ENCODE results near the gene RWDD3.

RWDD3 gene

GRCh38 chr1:95230256-95230655 is 3.8 kb upstream of the RWDD3 start:
- no peak for DNase-seq

GRCh38 chr1:95230768-95231191 is 3.2 kb upstream of the RWDD3 start:
- DNase-seq: no peak

DNA sequence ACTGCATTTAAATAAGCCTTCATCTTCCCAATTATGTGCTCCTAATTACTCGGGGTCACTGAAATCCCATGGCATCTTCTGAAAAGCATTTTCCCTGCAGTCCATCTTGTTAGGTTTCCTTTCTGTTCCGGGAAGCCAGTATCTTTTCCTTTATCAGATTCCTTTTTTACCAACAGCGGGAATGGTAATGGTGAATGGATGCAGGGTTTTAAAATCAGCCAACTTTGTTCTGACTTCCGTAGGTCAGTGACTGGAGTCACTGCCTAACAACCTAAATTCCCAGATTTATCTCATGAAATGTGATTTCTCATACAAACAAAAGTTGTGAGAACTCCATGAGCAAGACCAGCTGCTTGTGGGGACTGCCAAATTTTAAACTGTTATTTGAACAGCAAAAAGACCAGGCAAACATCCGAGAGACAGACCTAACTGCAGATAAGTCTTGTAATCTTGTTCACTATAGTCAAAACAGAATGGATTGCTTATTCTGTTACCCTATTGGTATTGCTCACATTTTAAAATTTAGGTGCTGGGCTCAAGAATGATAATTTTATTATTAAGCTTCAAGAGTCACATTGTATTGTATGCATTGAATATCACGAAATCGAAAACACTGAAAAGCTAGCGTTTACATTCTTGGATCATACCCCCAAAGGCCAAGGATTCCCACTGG is 1.2 kb upstream of the RWDD3 start:
- DNase-seq: no peak

- peak; percentile 4 for DNase-seq
Observed at GRCh38 chr1:95233319-95233736, 682 bp upstream of the RWDD3 start.

DNA sequence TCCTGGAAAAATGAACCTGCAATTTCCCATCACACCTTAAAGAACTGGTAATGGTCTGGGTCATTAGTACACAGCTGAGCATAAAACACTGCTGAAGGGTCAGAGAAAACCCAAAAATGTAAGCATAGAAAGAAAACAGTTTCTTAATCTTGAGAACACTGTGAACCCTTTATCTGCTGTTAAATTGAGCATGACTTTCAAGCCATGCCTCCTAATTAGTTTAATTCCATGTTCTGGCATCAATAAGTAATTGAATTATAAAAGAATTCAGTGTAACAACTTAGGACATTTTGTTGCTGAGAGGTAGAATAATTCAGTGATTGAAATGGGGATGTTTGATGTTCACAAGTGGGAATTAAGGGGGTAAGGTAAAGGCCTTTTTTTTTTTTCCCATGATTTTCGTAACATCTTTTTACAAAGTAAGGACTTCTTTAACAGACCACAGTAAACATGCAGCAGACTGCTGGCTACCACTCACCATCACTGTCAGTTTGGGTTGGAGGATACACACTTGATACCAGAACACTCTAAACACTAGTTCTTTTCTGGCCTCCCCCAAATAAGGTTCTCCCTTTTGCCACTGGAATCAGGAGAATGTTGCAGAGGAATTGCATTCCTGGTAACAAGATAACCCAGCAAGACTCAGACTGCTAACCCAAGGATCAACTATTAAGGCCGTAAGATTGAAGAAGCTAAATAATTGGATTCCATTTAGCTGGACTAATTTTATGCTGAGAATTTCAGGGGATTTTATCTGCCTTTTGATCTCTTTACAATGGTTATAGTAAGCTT is 3.0 kb downstream of the RWDD3 start:
- DNase-seq: peak; percentile 37

DNA sequence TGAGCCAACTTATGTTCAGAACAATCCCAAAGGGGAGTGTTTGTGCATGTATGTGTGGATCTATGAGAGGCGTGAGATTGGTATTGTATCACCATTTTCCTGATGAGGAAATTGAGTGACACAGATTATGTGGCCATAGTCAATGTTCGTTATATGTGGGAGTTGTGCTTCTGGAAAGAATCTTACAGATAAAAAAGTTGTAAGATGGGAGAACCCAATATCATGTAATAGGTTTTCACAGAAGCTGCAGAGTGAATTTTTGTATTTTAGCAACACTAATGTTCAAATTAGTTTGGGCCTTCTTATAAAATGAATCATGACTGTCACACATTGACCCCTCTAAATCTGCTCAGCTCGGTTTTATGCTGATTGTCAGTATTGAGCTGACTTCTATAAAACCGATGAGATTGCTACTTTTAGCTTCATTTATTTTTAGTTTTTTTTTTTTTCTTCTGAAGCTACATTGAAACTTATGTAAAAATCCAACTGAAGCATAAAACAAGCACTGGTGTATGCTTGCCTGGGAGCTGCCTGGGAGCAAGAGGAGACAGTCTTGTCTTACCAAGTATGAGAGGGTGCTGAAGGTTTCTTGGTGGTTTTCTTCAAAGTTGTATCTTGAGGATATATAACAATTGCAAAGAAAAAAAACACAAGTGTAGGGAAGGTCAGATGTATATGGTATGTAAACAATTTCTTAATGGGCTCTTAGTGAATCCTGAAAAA is 4.1 kb downstream of the RWDD3 start:
- DNase-seq: no peak

- no peak for DNase-seq
Observed at GRCh38 chr1:95245029-95245428, 11.0 kb downstream of the RWDD3 start.

- DNase-seq: no peak
Observed at GRCh38 chr1:95246511-95246910, 12.5 kb downstream of the RWDD3 start.

DNA sequence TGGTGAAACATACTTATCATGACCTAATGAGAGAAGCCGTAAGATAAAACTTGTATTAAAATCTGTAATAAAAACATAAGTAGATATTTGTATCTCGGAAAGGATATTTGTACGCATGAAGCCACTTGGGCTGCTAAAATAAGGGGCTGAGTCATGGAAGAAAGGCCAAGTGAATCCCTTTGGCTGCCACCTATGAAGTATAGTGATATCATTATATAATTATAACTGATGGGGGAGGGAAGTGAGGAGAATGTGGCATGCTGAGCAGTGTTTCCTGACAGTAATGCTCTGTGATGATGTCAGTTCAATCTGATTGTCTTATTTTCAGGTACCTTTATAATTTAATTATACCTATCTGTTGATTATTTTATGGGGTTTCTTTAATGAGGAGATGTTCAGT is 13.6 kb downstream of the RWDD3 start:
- no peak for DNase-seq

DNA sequence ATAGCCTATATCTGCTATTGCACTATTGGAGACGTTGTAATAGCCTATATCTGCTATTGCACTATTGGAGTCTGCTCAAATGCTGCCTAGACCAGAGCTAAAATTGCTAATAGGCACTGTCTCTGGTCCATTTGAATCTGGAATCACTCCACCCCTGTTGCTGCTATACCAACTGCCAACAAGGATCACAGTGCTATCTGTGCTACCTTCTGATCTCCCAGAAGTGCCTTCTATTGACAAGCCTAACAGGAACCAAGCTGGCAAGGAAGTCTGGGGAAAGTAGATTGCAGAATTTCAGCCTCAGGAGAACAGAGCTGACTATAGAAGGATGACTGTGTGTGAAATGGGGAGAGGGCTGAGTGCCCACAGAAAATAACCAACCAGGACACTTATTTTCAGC is 15.9 kb downstream of the RWDD3 start:
- no peak for DNase-seq

DNA sequence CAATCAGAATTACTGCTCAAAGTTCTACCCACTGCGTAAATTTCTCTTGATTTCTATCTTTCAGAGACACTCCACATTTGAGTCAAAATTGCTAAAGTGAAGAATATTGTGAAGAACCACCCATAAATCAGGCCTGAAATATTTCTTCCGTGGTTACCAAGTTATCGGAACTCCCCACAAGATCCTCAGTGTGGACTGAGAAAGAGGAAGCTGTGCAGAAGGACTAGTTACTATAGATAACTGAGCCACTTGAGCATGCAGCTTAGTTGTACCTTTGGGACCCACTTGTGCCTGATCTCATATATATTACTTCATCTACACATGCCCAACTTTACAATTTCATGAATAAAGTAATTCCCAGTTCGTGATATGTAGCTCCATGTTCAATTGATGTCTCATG is 18.4 kb downstream of the RWDD3 start:
- no peak for DNase-seq

- no peak for DNase-seq
Observed at GRCh38 chr1:95254959-95255358, 20.9 kb downstream of the RWDD3 start.

DNA sequence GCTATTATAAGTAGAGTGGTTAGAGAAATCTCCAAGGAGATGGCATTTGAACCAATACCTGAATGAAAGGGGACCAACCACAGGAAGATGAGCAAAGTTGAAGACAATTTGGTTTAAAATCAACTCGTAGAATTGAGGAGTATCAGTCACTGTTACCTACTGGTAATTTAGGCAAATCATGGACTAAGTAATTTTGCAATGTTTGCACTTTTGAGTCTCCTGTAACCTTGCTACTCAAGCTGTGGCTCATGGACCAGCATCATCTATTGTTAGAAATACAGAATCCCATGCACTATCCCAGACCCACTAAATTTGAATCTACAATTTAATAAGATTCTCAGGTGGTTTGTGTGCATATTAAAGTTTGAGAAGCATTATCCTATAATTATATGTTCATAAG is 21.8 kb downstream of the RWDD3 start:
- DNase-seq: no peak

DNA sequence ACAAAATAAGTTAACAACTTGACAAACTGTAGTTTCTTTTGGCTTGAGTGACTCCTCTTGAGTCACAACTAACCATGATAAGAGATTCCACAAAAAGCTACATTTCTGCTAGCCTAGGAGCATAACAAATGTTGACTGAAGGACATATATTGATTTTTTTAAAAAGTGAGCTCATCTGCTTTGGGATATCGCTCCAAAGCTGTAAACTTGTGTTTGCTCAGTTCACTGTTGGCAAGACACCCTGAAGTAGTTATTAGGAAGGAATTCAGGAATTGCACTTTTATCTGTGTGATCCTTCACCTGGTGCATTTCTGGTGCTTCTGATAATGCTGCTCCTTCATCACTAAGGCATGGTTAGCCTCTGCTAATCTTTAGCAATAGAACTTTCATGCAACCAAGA is 23.7 kb downstream of the RWDD3 start:
- DNase-seq: peak; percentile 9

DNA sequence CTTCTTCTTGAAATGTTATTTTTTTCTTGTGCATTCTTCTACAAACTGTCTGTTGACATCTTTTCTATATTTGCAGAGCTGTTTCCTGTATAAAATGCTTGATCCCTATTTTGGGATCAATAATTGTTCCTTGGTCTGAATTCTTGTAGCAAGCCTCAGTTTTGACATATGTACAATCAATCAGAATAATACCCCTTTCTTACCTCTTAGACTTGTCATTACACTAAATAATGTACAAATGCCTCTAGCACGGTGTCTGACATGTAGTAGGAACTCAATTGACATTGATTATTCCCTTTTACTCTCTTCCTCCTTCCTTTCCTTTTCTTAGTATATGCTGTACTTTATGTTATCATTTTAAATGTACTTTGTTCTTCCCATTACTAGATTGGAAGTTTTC is 25.2 kb downstream of the RWDD3 start:
- no peak for DNase-seq

DNA sequence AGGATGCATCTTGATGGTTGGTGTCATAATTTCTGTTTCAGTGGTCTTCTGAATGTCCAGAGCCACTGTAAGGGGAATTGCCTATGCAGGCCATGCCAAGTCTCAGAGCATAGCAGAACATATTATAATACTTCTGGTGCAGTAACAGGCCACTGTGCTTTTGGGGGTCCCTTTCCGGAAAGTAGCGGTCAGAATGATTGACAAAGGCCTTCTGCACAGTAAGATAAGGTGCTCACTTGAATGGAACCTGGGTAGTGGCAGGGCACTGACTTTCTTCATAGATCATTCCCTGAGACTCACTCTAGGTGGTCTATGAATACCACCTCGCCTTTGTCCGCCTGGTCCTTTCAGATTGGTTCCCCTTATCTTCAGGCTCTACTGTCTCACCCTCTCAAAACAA is 28.9 kb downstream of the RWDD3 start:
- no peak for DNase-seq

DNA sequence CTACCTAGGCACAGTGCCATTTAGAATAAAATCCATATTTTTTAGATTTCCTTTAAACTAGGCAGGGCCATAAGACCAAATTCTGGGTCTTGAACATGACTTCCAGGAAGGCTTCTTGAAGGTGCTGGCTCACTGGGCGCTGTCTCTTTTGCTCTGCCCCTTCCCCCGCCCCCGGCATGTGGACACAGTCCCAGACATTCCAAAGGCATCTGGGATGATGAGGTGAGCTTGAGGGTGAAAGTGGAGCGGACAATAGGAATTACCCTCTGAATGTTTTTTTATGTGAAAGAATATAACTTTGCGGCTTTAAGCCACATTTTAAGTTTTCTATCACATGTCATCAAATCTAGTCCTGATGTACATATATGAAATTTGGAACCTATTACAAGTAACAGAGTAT is 29.4 kb downstream of the RWDD3 start:
- DNase-seq: peak; percentile 64

GRCh38 chr1:95265106-95265505 is 31.1 kb downstream of the RWDD3 start:
- DNase-seq: no peak

DNA sequence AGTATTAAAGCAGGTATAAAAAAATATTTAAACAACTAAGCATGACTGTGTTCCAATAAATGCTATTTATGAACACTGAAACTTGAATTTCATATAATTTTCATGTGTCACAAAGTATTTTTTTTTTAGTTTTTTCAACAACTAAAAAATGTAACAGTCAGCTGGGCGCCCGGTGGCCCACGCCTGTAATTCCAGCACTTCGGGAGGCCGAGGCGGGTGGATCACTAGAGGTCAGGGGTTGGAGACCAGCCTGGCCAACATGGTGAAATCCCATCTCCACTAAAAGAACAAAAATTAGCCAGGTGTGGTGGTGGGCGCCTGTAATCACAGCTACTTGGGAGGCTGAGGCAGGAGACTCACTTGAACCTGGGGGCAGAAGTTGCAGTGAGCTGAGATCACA is 42.4 kb downstream of the RWDD3 start:
- DNase-seq: no peak

- no peak for DNase-seq
Observed at GRCh38 chr1:95278173-95279006, 44.4 kb downstream of the RWDD3 start.

DNA sequence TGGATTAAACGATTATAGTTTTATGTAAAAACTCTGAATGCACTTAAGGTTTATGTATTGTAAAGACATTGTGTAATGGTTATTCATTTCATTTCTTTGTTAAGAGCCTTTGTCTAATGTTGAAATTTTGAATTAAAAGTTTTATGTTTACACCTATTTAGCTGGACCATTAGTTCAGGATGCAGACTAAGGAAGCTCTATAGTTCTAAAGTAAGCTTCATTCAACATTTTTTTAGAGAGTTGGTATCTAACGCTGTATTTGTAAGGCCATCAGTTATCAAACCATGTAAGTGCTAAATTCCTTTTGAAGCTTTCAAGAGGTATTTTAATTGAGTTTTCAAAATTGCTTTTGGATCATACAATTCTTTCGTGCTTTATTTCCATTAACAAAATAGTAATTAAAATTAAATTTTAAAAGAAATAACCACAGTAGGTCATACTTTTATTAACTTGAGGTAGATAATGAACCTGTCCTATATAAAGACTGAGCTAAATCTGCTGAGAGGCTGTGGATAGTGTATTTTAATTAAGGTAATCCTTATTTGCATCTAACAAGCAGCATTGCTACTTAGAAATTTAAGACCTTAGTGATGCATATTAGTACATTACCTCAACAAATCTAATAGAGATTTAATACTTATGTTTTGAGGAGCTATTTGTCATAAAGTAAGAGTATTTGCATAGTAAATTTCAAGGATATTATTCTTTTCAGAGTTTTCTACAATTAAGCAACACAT is 47.9 kb downstream of the RWDD3 start:
- DNase-seq: no peak

DNA sequence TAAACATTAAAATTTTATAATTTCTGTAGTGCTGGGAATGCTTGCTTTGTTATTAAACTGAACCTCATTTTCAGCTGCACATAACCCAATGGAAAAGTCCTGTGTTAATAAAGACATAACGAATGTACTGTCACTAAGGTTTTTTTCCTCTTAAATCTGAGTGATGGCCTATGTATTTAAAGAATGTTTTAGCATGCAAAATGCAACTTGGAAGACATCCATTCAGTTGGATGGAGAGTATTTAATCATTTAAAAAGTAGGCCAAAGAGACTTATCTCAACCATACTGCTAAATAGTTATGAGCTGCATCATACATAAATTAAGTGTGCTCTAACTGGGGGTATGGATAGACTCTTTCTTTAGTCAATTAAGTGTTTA is 48.5 kb downstream of the RWDD3 start:
- DNase-seq: peak; percentile 87

Data from fibroblast of skin of abdomen (primary cell).